Measurements from ENCODE around the gene DPF3.

DNA sequence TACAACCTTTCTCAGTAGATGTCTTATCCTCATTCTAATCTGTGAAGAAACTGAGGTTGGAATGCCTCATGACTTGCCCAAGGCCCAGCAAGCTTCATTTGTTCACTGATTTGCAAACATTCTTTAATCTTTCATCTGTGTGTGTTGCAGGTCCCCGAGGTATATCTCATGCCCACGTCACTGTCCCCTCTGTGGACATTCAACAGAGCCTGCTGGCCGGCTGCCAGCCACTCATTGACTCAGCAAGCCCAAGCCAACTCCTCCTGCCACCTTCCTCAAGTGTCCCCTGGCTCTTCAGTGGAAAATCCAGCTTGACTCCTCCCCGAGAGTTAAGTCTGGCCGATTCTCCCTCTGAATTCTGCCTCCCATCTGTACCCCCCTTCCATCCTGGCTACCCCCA is 30.4 kb upstream of the DPF3 start:
- TF ChIP-seq, protein P1, sequence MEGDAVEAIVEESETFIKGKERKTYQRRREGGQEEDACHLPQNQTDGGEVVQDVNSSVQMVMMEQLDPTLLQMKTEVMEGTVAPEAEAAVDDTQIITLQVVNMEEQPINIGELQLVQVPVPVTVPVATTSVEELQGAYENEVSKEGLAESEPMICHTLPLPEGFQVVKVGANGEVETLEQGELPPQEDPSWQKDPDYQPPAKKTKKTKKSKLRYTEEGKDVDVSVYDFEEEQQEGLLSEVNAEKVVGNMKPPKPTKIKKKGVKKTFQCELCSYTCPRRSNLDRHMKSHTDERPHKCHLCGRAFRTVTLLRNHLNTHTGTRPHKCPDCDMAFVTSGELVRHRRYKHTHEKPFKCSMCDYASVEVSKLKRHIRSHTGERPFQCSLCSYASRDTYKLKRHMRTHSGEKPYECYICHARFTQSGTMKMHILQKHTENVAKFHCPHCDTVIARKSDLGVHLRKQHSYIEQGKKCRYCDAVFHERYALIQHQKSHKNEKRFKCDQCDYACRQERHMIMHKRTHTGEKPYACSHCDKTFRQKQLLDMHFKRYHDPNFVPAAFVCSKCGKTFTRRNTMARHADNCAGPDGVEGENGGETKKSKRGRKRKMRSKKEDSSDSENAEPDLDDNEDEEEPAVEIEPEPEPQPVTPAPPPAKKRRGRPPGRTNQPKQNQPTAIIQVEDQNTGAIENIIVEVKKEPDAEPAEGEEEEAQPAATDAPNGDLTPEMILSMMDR (IDR thresholded peaks at IDR 0.05 in 4 of 5, conservative IDR thresholded peaks at IDR 0.05 in 1 of 5) = no peak
- TF ChIP-seq POLR2A (IDR thresholded peaks at IDR 0.05) = no peak

Measured in gastrocnemius medialis (tissue), 4 donors.